GM21723 (cell line): ENCODE results near the gene BICRAL.
"Not testable (repeated sequence)": the region's sequence is repeated elsewhere in the genome, so short reads cannot be mapped to it uniquely, and the experiment has no call there.

ENCODE experiments used
- ATAC-seq: cut with Tn5 transposase; IDR thresholded peaks from one replicate; pipeline ENCODE4 v1.9.1; 2021; ENCODE audit warnings: mild to moderate bottlenecking, moderate library complexity; ENCODE audit not compliant: unreplicated experiment

The BICRAL gene

DNA sequence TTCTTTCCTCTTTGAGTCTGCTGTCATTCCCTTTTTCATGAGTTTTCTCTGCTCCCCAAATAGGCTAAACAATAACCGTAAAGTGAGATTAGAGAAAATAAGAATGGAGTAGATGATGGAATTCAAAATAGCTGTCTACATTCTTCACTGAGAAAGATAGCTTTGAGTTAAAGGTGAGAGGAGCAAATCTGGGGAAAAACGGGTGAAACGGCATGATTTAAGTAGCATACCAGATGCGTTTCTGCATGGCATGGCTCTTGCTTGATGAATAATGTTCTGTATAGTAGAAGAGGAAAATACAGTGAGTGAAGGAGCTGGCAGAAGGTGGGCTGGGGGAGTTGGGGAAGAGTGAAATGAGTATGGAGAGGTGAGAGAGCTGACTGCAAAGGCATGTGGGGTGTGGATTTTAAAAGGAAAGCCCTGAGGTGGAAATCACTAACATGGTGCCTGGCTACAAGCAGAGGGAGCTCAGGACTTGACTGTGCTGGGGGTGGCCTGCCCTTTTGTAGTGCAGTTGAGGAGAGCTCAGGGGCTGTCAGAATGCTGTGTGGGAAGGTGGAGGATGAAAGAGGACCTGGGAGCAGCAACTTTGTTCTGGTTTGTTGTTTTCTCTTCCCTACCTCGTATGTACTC lies 8.8 kb downstream of the BICRAL start:
- ATAC-seq: no peak

GRCh38 chr6:42791706-42792320 lies 10.0 kb downstream of the BICRAL start:
- ATAC-seq: no peak

- no peak for ATAC-seq
These were observed 13.8 kb downstream of the BICRAL start for GRCh38 chr6:42795651-42796050.

GRCh38 chr6:42796171-42796570 lies 14.3 kb downstream of the BICRAL start:
- no peak for ATAC-seq

DNA sequence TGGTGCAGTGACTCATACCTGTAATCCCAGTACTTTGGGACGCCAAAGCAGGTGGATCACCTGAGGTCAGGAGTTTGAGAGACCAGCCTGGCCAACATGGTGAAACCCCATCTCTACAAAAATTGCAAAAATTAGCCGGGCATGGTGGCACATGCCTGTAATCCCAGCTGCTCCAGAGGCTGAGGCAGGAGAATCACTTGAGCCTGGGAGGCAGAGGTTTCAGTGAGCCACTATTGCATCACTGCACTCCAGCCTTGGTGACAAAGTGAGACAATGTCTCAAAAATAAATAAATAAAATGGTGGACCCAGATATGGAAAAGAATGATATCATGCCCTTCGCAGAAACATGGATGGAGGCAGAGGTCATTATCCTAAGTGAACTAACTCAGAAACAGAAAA lies 15.8 kb downstream of the BICRAL start:
- not testable (repeated sequence) for ATAC-seq

GRCh38 chr6:42805297-42805861 lies 23.5 kb downstream of the BICRAL start:
- ATAC-seq: no peak

- ATAC-seq: not testable (repeated sequence)
These were observed 24.5 kb downstream of the BICRAL start for GRCh38 chr6:42806359-42806758.

DNA sequence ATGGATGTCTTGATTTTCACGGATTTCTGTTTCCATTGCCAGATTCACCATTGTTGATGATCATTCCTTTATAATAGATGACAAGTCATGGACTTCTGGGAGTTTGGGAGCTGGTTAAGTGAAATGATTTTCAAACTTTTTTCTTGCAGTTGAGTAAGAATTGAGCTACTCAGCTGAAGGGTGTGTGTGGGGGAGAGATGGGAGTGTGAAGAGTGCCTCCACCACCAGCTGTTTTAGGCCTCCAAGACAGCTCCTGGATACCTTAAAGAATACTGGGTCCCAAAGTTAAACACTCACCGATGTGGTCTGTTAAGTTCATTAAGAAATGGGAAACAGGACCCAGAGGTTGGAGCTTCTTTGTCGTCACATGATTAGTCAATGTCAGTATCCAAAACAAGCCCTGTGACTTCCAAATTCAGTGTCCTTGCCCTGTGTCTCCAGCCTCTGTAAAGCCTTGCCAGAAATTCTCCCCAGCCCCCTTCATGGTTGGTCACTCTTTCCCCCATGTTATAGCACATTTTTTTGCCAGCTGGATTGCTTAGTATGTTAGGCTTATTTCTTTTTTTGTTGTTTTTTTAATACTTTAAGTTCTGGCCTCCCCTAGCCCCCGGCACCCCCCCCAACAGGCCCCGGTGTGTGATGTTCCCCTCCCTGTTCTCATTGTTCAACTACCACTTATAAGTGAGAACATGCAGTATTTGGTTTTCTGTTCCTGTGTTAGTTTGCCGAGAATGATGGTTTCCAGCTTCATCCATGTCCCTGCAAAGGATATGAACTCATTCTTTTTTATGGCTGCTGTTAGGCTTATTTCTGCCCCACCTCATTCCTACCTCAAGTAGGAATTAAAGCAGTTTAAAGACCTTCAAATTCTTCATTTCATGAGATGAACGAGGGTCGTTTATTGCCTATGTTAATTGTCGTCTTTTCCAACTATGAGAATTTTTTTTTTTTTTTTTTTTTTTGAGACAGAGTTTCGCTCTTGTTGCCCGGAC lies 26.9 kb downstream of the BICRAL start:
- ATAC-seq: no peak

- ATAC-seq: no peak
These were observed 31.3 kb downstream of the BICRAL start for GRCh38 chr6:42813074-42813645.

GRCh38 chr6:42813906-42814444 lies 32.1 kb downstream of the BICRAL start:
- no peak for ATAC-seq

- ATAC-seq: not testable (repeated sequence)
These were observed 33.9 kb downstream of the BICRAL start for GRCh38 chr6:42815726-42816125.

- ATAC-seq: no peak
These were observed 36.1 kb downstream of the BICRAL start for GRCh38 chr6:42817907-42818306.

GRCh38 chr6:42818416-42818815 lies 36.6 kb downstream of the BICRAL start:
- no peak for ATAC-seq

- ATAC-seq: no peak
These were observed 37.0 kb downstream of the BICRAL start for GRCh38 chr6:42818878-42819277.

- no peak for ATAC-seq
These were observed 38.1 kb downstream of the BICRAL start for GRCh38 chr6:42819803-42820511.

DNA sequence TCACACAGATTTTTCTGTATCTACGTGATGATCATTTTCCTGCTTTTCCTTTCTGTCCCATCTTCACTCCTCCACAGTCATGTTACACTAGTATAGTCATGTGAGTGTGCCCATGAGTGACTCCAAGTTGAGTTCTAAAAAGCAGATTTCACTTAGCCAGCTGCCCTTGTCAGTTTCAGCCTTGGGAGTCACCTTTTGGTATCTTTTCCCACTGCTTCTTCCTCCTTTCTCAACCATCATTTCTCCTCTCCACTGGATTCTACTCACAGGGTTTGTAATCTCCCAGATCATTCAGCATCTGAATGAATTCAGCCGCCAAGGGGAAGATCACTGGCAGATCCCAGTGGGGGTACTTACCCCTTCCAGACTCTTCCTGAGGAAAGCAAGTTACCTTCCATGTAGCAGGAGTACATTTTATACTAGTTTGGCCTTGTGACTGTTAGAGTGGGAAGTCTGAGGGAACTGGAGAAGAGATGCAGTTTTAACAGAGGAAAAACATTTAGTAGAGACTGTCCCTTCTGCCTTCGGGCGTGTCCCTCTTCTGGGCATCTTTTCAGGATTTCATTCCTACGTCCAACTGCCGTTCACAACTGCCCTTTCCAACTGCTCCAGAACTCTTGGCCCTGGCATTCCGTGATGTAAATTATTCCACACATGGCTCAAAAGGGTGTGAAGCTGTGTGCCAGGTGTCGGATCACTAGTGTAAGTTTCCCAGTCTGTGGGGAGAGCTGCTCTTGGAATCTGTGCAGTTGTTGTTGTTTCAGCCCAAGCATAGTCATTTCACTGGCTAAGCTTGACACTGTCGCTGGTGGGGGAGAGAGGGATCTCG lies 38.9 kb downstream of the BICRAL start:
- no peak for ATAC-seq

DNA sequence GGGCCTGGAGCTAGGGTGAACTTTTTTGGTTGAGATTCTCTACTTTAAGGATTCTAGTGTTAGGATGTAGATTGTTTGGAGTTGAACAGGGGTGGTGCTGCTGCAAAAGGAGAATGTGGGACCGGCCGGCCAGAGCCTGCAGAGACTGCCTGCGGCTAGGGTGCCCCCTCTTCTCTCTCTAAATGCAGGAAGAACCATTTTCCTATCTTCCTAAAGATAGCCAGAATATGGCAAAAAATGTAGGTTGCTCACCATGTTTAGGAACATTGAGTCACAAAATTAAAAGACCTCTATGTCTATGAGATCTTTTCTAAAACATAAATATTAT lies 39.5 kb downstream of the BICRAL start:
- no peak for ATAC-seq

GRCh38 chr6:42821846-42822245 lies 40.0 kb downstream of the BICRAL start:
- ATAC-seq: no peak

DNA sequence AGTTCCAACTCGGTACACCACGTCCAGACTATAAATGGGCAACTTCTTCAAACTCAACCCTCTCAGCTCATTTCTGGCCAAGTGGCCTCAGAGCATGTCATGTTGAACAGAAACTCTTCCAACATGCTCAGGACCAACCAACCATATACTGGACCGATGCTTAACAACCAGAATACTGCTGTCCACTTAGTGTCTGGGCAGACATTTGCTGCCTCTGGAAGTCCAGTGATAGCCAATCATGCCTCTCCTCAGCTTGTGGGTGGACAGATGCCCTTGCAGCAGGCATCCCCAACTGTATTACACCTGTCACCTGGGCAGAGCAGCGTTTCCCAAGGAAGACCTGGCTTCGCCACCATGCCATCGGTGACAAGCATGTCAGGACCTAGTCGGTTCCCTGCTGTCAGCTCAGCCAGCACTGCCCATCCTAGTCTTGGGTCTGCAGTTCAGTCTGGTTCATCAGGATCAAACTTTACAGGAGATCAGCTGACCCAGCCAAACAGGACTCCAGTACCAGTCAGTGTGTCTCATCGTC lies 47.8 kb downstream of the BICRAL start:
- ATAC-seq: no peak
